H1 (cell line): Measurements from ENCODE around the gene RPS13. TPM values are rescaled to one million over a fixed set of nuclear protein-coding genes. Genes with fewer than 3 reads are reported as not detected.

Experiments
- CTCF ChIA-PET: fragments of 300-600 bp; sonication (Branson Sonifier 250); formaldehyde crosslinking; loops from one replicate; lab custom pipeline; 2021; ENCODE audit not compliant: partially characterized antibody; lab: Charles Lee
- POLR2A ChIA-PET: fragments of 300-600 bp; sonication (Branson Sonifier 250); formaldehyde crosslinking; loops from one replicate; lab custom pipeline; 2021; ENCODE audit warnings: inconsistent platforms; ENCODE audit not compliant: partially characterized antibody; lab: Charles Lee
- DNase-seq, 2 experiments: peaks; one replicate each; pipeline versions ENCODE4 v3.0.0 to v3.0.0-alpha.2; 2010 to 2022; ENCODE audit warnings: low spot score in 2 of 2, low read depth in 1 of 2, mixed read lengths in 1 of 2
- FAIRE-seq: peaks from 2 replicates; lab custom pipeline; 2011; peaks lifted over from hg19 to GRCh38; lab: Jason Lieb, UNC
- H2AFZ ChIP-seq: 2 replicates; pipeline ENCODE4 v1.8.1; 2012; ENCODE audit warnings: low read length, inconsistent platforms
- H2AK5ac ChIP-seq: 2 replicates; pipeline ENCODE4 v1.6.1; 2013; ENCODE audit warnings: low read depth, low read length
- H2BK120ac ChIP-seq: replicated peaks from 2 replicates; pipeline ENCODE3; 2013; ENCODE audit warnings: low read depth, low read length, inconsistent platforms
- H2BK12ac ChIP-seq: 2 replicates; pipeline ENCODE4 v1.6.1; 2013; ENCODE audit warnings: low read depth, low read length
- H2BK15ac ChIP-seq: 2 replicates; pipeline ENCODE4 v1.6.1; 2013; ENCODE audit warnings: low read length
- H2BK20ac ChIP-seq: 2 replicates; pipeline ENCODE4 v1.6.1; 2013; ENCODE audit warnings: low read length
- H2BK5ac ChIP-seq: 2 replicates; pipeline ENCODE4 v1.6.1; 2013; ENCODE audit warnings: low read depth, low read length
- H3K14ac ChIP-seq: 2 replicates; pipeline ENCODE4 v1.6.1; 2013; ENCODE audit warnings: inconsistent platforms; ENCODE audit not compliant: insufficient read length
- H3K18ac ChIP-seq: 2 replicates; pipeline ENCODE4 v1.6.1; 2013; ENCODE audit warnings: low read length; ENCODE audit errors: extremely low read depth
- H3K23ac ChIP-seq: 2 replicates; pipeline ENCODE4 v1.6.1; 2013; ENCODE audit warnings: inconsistent platforms; ENCODE audit not compliant: insufficient read length
- H3K23me2 ChIP-seq: 2 replicates; pipeline ENCODE4 v1.6.1; 2013; ENCODE audit warnings: low read depth, low read length
- H3K27ac ChIP-seq: 2 replicates; pipeline ENCODE4 v1.6.1; 2011; ENCODE audit warnings: low read depth, low read length, inconsistent platforms
- H3K27me3 ChIP-seq, 4 experiments: replicated peaks in 1 of 4; 1 replicate in 1 of 4; 2 replicates in 3 of 4; pipeline versions ENCODE4 v1.6.1 to v1.8.1; 2011 to 2013; ENCODE audit warnings: low read length in 3 of 4, mild to moderate bottlenecking in 3 of 4, inconsistent platforms in 2 of 4, mixed read lengths in 2 of 4, moderate library complexity in 1 of 4; ENCODE audit not compliant: control insufficient read depth in 3 of 4, insufficient read depth in 3 of 4; ENCODE audit errors: extremely low read depth in 1 of 4
- H3K36me3 ChIP-seq, 4 experiments: 2 replicates each; pipeline versions ENCODE4 v1.6.1 to v1.8.1; 2011 to 2013; ENCODE audit warnings: mild to moderate bottlenecking in 4 of 4, low read length in 3 of 4, moderate library complexity in 2 of 4, control low read depth in 1 of 4, inconsistent platforms in 1 of 4; ENCODE audit not compliant: insufficient read depth in 4 of 4, control insufficient read depth in 2 of 4
- H3K4ac ChIP-seq: replicated peaks from 2 replicates; pipeline ENCODE3; 2013; ENCODE audit warnings: low read length, low read depth, mixed read lengths, inconsistent platforms; ENCODE audit not compliant: insufficient read length
- H3K4me1 ChIP-seq, 4 experiments: replicated peaks in 1 of 4; 1 replicate in 1 of 4; 2 replicates in 3 of 4; pipeline versions ENCODE4 v1.6.1 to v1.8.1; 2011 to 2013; ENCODE audit warnings: low read length in 3 of 4, inconsistent platforms in 2 of 4, mixed read lengths in 1 of 4; ENCODE audit not compliant: insufficient read depth in 4 of 4, control insufficient read depth in 3 of 4
- H3K4me2 ChIP-seq, 2 experiments: 2 replicates each; pipeline versions ENCODE4 v1.6.1 to v1.8.1; 2011 to 2013; ENCODE audit warnings: low read depth in 2 of 2, low read length in 2 of 2, control low read depth in 1 of 2, inconsistent platforms in 1 of 2, mild to moderate bottlenecking in 1 of 2; ENCODE audit not compliant: insufficient read depth in 1 of 2
- H3K4me3 ChIP-seq, 4 experiments: fragments of 200-600, 300-600 bp in 1 of 4; sonication (generic), shearing (Covaris generic), sonication (Bioruptor Twin) in 1 of 4; 2 replicates each; pipeline versions ENCODE4 v1.5.1 to v1.8.1; 2011 to 2016; ENCODE audit warnings: low read length in 4 of 4, low read depth in 3 of 4, control low read depth in 2 of 4, inconsistent platforms in 2 of 4, mild to moderate bottlenecking in 2 of 4, mixed read lengths in 1 of 4, moderate library complexity in 1 of 4; ENCODE audit not compliant: insufficient read depth in 2 of 4; ENCODE audit errors: extremely low read depth in 1 of 4
- H3K56ac ChIP-seq: replicated peaks from 2 replicates; pipeline ENCODE3; 2013; ENCODE audit warnings: low read depth, mild to moderate bottlenecking, mixed read lengths, low read length, inconsistent platforms; ENCODE audit not compliant: insufficient read length
- H3K79me1 ChIP-seq: 2 replicates; pipeline ENCODE4 v1.6.1; 2013; ENCODE audit warnings: low read depth, low read length, control low read depth
- H3K79me2 ChIP-seq, 2 experiments: 2 replicates each; pipeline versions ENCODE4 v1.6.1 to v1.8.1; 2012 to 2013; ENCODE audit warnings: low read length in 2 of 2, mild to moderate bottlenecking in 2 of 2, inconsistent platforms in 1 of 2; ENCODE audit not compliant: insufficient read depth in 2 of 2, control insufficient read depth in 1 of 2
- H3K9ac ChIP-seq, 4 experiments: replicated peaks in 1 of 4; 1 replicate in 1 of 4; 2 replicates in 3 of 4; pipeline versions ENCODE4 v1.6.1 to v1.8.1; 2011 to 2013; ENCODE audit warnings: low read depth in 3 of 4, low read length in 3 of 4, control low read depth in 2 of 4, mild to moderate bottlenecking in 2 of 4, moderate library complexity in 2 of 4, inconsistent platforms in 1 of 4; ENCODE audit errors: extremely low read depth in 1 of 4
- H3K9me3 ChIP-seq, 2 experiments: 2 replicates each; pipeline versions ENCODE4 v1.6.1 to v1.8.1; 2012 to 2013; ENCODE audit warnings: mild to moderate bottlenecking in 2 of 2, moderate library complexity in 2 of 2, control low read depth in 1 of 2, inconsistent platforms in 1 of 2, low read depth in 1 of 2, low read length in 1 of 2, mixed read lengths in 1 of 2; ENCODE audit not compliant: insufficient read depth in 2 of 2
- H4K20me1 ChIP-seq, 2 experiments: replicated peaks in 1 of 2; 2 replicates each; pipeline versions ENCODE3 to v1.8.1; 2011 to 2013; ENCODE audit warnings: inconsistent platforms in 2 of 2, low read length in 2 of 2, mild to moderate bottlenecking in 1 of 2; ENCODE audit not compliant: insufficient read depth in 2 of 2, control insufficient read depth in 1 of 2
- H4K5ac ChIP-seq: 2 replicates; pipeline ENCODE4 v1.6.1; 2013; ENCODE audit warnings: low read length, low read depth, mixed read lengths, inconsistent platforms; ENCODE audit not compliant: insufficient read length
- H4K8ac ChIP-seq: 2 replicates; pipeline ENCODE4 v1.8.0; 2013; ENCODE audit warnings: mild to moderate bottlenecking, moderate library complexity, low read length, inconsistent platforms; ENCODE audit not compliant: insufficient read depth; ENCODE audit errors: extremely low read depth
- H4K91ac ChIP-seq: replicated peaks from 2 replicates; pipeline ENCODE3; 2013; ENCODE audit warnings: low read length, mixed read lengths, inconsistent platforms; ENCODE audit not compliant: insufficient read length
- JUND ChIP-seq: IDR thresholded peaks from 2 replicates; pipeline ENCODE4 v1.6.1; 2011; ENCODE audit warnings: mild to moderate bottlenecking, improper control_type of control experiment, low read length
- KDM5A ChIP-seq: fragments of 200-600 bp; IDR thresholded peaks from 2 replicates; pipeline ENCODE4 v1.7.1; 2012; ENCODE audit warnings: mild to moderate bottlenecking, low read length, inconsistent platforms, mixed read lengths
- PHF8 ChIP-seq: fragments of 200-600 bp; sonication (generic); conservative IDR thresholded peaks from 2 replicates; pipeline ENCODE4 v1.7.1; 2012; ENCODE audit warnings: low read depth, mild to moderate bottlenecking, inconsistent platforms, low read length, moderate library complexity
- RAD21 ChIP-seq, 2 experiments: IDR thresholded peaks in 1 of 2; conservative IDR thresholded peaks in 1 of 2; 2 replicates each; pipeline ENCODE4 v1.6.1; 2011; ENCODE audit warnings: low read depth in 2 of 2, low read length in 2 of 2, improper control_type of control experiment in 1 of 2, inconsistent platforms in 1 of 2, mild to moderate bottlenecking in 1 of 2, moderate library complexity in 1 of 2
- SP1 ChIP-seq: IDR thresholded peaks from 2 replicates; pipeline ENCODE4 v1.6.1; 2011; ENCODE audit warnings: low read depth, low read length
- SUZ12 ChIP-seq: fragments of 200-600 bp; sonication (generic); IDR thresholded peaks from 2 replicates; pipeline ENCODE4 v1.6.1; 2012; ENCODE audit warnings: mild to moderate bottlenecking, inconsistent platforms, low read length, moderate library complexity, mixed read lengths
- whole genome bisulfite sequencing, 2 experiments: shearing (Covaris generic) in 1 of 2; methylation state at CpG; one replicate each; pipeline versions ENCODE4 v1.1.6 to v1.1.7; 2013 to 2015; ENCODE audit warnings: low lambda C conversion rate in 2 of 2, mixed read lengths in 2 of 2, inconsistent platforms in 1 of 2, low coverage in 1 of 2, missing lambda C conversion rate in 1 of 2; ENCODE audit not compliant: insufficient replicate concordance in 2 of 2, insufficient coverage in 1 of 2, insufficient read length in 1 of 2; ENCODE audit errors: extremely low coverage in 1 of 2, missing lambda C conversion rate in 1 of 2; 5-methylcytosine and 5-hydroxymethylcytosine counted together
- polyA plus RNA-seq, 7 experiments: library from polyadenylated mRNA; depleted of rRNA in 3 of 7; stranded (reverse) in 5 of 7; unstranded in 2 of 7; fragments of >200 nt in 5 of 7; fragments of 200-250 nt in 2 of 7; gene quantifications; 1 replicate in 5 of 7; 2 replicates in 1 of 7; 4 replicates in 1 of 7; pipeline versions ENCODE4 v1.2.1 to v1.2.3, GENCODE V29; 2011 to 2013; ENCODE audit warnings: missing spikeins in 2 of 7, mixed read lengths in 2 of 7
- total RNA-seq: library from RNA; stranded (reverse); fragmentation: NEBNext Ultra II Directional; extraction: Animal tissue kit (Norgen Biotek cat#: 25700); gene quantifications from 2 replicates; pipeline ENCODE4 v1.2.1, GENCODE V29; 2021

RPS13 gene
- total and polyA plus RNA-seq, 2 of the 8 experiments (the other 6 are each of a cell fraction or from before 2014, with no cell fraction given): 1,336 to 2,270 TPM

GRCh38 chr11:17067417-17067816 lies 10.1 kb downstream of the RPS13 start:
- Histone ChIP-seq H3K36me3 (no peaks in the 10 kb centered on the region), H3K27me3 (no peaks in the 10 kb centered on the region), H4K5ac (no peak overlapping the region), H3K4me2 (no peak overlapping the region), H4K20me1 (peaks cover 0 to 2% of the 10 kb centered on the region in 2 experiments), H2BK20ac (no peak overlapping the region), H3K56ac (no peak overlapping the region), H3K23ac (no peak overlapping the region), H2BK15ac (no peak overlapping the region), H3K9ac (no peak overlapping the region), H2BK120ac (no peak overlapping the region), H4K91ac (no peak overlapping the region), H2AK5ac (no peak overlapping the region), H3K4ac (no peak overlapping the region), H2AFZ (no peak overlapping the region), H3K23me2 (no peaks in the 10 kb centered on the region), H3K18ac (no peak overlapping the region), H2BK12ac (no peak overlapping the region), H2BK5ac (no peak overlapping the region), H3K79me1 (no peaks in the 10 kb centered on the region), H3K4me1 (no peaks in the 10 kb centered on the region), H3K79me2 (no peaks in the 10 kb centered on the region), H3K27ac (no peak overlapping the region), H3K4me3 (no peak overlapping the region), H4K8ac (no peak overlapping the region), H3K9me3 (no peaks in the 10 kb centered on the region), H3K14ac (no peak overlapping the region)
- DNase-seq (no peak), FAIRE-seq (no peak)
- CTCF ChIA-PET: interaction anchor here (0.6 to 1.2 kb wide), 6 partner anchors 34 to 293 kb away, joined by 3 to 5 read pairs (median 4); no protein-coding TSS in a partner anchor
- POLR2A ChIA-PET: interaction anchor here (0.7 to 5.5 kb wide), 2 partner anchors 9 to 253 kb away, joined by 3 to 47 read pairs; partner anchors contain the start of gene RPS13
- 93% methylated on average over 6 of the region's 6 CpGs; no CpG with 5 or more reads in 1 of the 2 experiments for WGBS, 2 experiments
- TF ChIP-seq SP1 (no peak), PHF8 (no peak), KDM5A (no peak), SUZ12 (no peak), RAD21 (IDR thresholded peaks at IDR 0.05 in 1 of 2, conservative IDR thresholded peaks at IDR 0.05 in 1 of 2; ENCODE audit: low read depth in 2 of 2, low read length in 2 of 2) (no peak), JUND (no peak)
